Measurements from ENCODE around the gene BLOC1S3. TPM values are rescaled to one million over a fixed set of nuclear protein-coding genes. Genes with fewer than 3 reads are reported as not detected.

The BLOC1S3 gene
- total and polyA plus RNA-seq, 2 of the 13 experiments (the other 11 are each of a cell fraction or from before 2014, with no cell fraction given): 4.3 to 4.8 TPM

DNA sequence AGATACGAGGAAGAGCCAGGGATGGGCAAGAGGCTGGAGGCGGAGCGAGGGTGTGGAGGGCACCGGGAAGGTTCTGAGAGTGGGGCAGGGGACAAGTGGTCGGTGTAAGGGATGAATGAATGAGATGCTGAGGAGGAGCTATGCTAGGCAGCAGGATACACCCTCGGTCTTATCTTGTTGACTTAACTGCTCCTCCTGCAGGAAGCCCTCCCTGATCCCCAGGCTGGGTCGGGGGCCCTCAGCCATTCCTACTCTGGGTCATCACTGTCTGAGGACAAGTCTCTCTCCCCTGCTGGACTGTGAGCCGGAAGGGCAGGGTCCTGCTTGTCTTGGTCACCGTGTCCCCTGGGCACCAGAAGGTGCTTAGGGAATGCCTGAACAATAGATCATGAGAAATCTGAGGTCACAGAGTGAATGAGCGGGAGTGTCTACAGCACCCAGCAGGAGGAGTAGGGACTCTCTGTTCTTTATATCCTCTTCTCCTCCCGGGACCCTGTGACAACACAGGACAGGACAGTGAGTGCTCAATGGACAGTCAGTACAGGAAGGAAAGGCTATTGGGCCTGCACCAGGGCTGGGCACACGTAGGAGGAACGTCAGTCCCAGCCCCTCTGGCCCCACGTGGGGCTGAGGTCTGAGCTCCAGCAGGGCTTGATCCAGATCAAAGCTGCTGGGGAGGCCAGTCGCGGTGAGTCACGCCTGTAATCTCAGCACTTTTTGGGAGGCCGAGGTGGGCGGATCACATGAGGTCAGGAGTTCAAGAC is 24.3 kb upstream of the BLOC1S3 start (continued):
- TF ChIP-seq, protein P1, sequence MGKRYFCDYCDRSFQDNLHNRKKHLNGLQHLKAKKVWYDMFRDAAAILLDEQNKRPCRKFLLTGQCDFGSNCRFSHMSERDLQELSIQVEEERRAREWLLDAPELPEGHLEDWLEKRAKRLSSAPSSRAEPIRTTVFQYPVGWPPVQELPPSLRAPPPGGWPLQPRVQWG (CRISPR knock-in tag; IDR thresholded peaks at IDR 0.05; ENCODE audit: borderline replicate concordance, low read depth): no peak
- TF ChIP-seq ZSCAN21 (CRISPR knock-in tag; IDR thresholded peaks at IDR 0.05; ENCODE audit: borderline replicate concordance): no peak
- TF ChIP-seq, protein P2, sequence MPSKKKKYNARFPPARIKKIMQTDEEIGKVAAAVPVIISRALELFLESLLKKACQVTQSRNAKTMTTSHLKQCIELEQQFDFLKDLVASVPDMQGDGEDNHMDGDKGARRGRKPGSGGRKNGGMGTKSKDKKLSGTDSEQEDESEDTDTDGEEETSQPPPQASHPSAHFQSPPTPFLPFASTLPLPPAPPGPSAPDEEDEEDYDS (CRISPR knock-in tag; IDR thresholded peaks at IDR 0.05): peak; percentile 93
- no peak for TF ChIP-seq RELA (CRISPR knock-in tag; IDR thresholded peaks at IDR 0.05)
- TF ChIP-seq FOXC1 (CRISPR knock-in tag; IDR thresholded peaks at IDR 0.05; ENCODE audit: borderline replicate concordance): no peak
- no peak; a peak in 1 of 4 replicates for TF ChIP-seq EP300 (IDR thresholded peaks at IDR 0.05; ENCODE audit: low read depth in 2 of 2, low read length in 2 of 2)
- TF ChIP-seq EP300 (CRISPR knock-in tag; IDR thresholded peaks at IDR 0.05; ENCODE audit: borderline replicate concordance): 0 out of 2 replicates have a peak, but pooled peaks have one; percentile 46
- TF ChIP-seq, protein P3, sequence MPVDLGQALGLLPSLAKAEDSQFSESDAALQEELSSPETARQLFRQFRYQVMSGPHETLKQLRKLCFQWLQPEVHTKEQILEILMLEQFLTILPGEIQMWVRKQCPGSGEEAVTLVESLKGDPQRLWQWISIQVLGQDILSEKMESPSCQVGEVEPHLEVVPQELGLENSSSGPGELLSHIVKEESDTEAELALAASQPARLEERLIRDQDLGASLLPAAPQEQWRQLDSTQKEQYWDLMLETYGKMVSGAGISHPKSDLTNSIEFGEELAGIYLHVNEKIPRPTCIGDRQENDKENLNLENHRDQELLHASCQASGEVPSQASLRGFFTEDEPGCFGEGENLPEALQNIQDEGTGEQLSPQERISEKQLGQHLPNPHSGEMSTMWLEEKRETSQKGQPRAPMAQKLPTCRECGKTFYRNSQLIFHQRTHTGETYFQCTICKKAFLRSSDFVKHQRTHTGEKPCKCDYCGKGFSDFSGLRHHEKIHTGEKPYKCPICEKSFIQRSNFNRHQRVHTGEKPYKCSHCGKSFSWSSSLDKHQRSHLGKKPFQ (CRISPR knock-in tag; IDR thresholded peaks at IDR 0.05; ENCODE audit: insufficient replicate concordance): no peak
- TF ChIP-seq RXRA (CRISPR knock-in tag; IDR thresholded peaks at IDR 0.05): peak; percentile 94
- TF ChIP-seq ZNF251 (CRISPR knock-in tag; IDR thresholded peaks at IDR 0.05): no peak
- TF ChIP-seq ZNF749 (CRISPR knock-in tag; IDR thresholded peaks at IDR 0.05; ENCODE audit: borderline replicate concordance): no peak
- TF ChIP-seq ZNF232 (CRISPR knock-in tag; IDR thresholded peaks at IDR 0.05; ENCODE audit: borderline replicate concordance): no peak
- TF ChIP-seq, protein P4, sequence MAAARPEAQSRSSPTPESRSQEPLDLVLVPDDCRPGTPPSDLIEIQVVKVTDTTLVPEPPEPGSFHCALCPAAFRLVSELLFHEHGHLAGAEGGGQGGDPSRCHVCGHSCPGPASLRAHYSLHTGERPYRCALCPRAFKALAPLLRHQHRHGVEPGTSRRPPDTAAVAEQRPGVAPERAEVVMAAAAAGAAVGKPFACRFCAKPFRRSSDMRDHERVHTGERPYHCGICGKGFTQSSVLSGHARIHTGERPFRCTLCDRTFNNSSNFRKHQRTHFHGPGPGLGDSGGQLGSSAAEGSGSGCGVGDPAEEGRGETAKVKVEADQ (CRISPR knock-in tag; IDR thresholded peaks at IDR 0.05; ENCODE audit: borderline replicate concordance): no peak
- TF ChIP-seq, protein P5, sequence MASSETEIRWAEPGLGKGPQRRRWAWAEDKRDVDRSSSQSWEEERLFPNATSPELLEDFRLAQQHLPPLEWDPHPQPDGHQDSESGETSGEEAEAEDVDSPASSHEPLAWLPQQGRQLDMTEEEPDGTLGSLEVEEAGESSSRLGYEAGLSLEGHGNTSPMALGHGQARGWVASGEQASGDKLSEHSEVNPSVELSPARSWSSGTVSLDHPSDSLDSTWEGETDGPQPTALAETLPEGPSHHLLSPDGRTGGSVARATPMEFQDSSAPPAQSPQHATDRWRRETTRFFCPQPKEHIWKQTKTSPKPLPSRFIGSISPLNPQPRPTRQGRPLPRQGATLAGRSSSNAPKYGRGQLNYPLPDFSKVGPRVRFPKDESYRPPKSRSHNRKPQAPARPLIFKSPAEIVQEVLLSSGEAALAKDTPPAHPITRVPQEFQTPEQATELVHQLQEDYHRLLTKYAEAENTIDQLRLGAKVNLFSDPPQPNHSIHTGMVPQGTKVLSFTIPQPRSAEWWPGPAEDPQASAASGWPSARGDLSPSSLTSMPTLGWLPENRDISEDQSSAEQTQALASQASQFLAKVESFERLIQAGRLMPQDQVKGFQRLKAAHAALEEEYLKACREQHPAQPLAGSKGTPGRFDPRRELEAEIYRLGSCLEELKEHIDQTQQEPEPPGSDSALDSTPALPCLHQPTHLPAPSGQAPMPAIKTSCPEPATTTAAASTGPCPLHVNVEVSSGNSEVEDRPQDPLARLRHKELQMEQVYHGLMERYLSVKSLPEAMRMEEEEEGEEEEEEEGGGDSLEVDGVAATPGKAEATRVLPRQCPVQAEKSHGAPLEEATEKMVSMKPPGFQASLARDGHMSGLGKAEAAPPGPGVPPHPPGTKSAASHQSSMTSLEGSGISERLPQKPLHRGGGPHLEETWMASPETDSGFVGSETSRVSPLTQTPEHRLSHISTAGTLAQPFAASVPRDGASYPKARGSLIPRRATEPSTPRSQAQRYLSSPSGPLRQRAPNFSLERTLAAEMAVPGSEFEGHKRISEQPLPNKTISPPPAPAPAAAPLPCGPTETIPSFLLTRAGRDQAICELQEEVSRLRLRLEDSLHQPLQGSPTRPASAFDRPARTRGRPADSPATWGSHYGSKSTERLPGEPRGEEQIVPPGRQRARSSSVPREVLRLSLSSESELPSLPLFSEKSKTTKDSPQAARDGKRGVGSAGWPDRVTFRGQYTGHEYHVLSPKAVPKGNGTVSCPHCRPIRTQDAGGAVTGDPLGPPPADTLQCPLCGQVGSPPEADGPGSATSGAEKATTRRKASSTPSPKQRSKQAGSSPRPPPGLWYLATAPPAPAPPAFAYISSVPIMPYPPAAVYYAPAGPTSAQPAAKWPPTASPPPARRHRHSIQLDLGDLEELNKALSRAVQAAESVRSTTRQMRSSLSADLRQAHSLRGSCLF (CRISPR knock-in tag; IDR thresholded peaks at IDR 0.05; ENCODE audit: borderline replicate concordance): no peak
- TF ChIP-seq HES4 (CRISPR knock-in tag; IDR thresholded peaks at IDR 0.05; ENCODE audit: borderline replicate concordance): no peak
- no peak for TF ChIP-seq RNF2 (conservative IDR thresholded peaks at IDR 0.05; ENCODE audit: low read depth)
- no peak; the same call in 1 of the 2 replicates for TF ChIP-seq ADNP (CRISPR knock-in tag; IDR thresholded peaks at IDR 0.05)
- TF ChIP-seq, protein P6, sequence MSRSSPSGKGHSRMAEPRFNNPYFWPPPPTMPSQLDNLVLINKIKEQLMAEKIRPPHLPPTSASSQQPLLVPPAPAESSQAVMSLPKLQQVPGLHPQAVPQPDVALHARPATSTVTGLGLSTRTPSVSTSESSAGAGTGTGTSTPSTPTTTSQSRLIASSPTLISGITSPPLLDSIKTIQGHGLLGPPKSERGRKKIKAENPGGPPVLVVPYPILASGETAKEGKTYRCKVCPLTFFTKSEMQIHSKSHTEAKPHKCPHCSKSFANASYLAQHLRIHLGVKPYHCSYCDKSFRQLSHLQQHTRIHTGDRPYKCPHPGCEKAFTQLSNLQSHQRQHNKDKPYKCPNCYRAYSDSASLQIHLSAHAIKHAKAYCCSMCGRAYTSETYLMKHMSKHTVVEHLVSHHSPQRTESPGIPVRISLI (CRISPR knock-in tag; IDR thresholded peaks at IDR 0.05; ENCODE audit: borderline replicate concordance): no peak
- TF ChIP-seq ZNF556 (CRISPR knock-in tag; IDR thresholded peaks at IDR 0.05; ENCODE audit: borderline replicate concordance): 0 out of 2 replicates have a peak, but pooled peaks have one; percentile 66

All from HepG2 (cell line).